ENCODE measurements around the gene RCVRN.
A peak's percentile ranks its signal among the peaks of the same experiment; 100 is the strongest.
"Not testable (repeated sequence)": the region's sequence is repeated elsewhere in the genome, so short reads cannot be mapped to it uniquely, and the experiment has no call there.

Gene RCVRN

DNA sequence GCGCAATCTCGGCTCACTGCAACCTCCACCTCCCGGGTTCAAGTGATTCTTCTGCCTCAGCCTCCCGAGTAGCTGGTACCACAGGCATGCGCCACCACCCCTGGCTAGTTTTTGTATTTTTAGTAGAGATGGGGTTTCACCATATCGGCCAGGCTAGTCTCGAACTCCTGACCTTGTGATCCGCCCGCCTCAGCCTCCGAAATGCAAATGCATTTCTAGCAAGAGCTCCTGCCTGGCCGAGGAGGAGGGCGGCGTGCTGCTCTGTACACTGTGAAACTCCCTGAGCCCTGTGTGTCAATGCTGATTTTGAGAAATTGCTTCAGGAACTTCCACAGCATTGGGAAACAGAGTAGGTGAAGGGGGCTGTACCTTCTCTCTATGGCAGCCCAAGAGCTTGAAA is 16.1 kb upstream of the RCVRN start:
- DNase-seq = not testable (repeated sequence)

GRCh38 chr17:9918804-9919352 is 13.8 kb upstream of the RCVRN start:
- no peak for DNase-seq

GRCh38 chr17:9918352-9918751 is 13.3 kb upstream of the RCVRN start:
- DNase-seq = no peak

DNA sequence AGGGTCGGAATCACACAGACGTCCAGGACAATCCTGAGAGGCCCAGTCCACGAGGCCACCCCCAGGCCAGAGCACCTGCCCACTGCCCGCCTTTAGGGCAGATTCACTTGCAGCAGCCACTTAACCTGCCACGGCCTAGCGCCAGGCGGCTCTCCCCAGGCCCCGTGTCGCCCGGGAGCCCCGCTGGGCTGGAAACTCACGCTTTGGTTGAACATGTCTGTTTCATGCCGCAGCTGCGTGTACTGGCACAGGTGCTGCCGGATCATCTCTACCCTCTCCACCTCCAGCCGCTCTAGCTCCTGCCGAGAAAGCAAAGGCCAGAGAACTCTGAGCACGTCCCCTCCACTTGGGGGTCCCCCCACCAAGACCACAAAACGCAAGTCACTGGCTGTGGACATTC is 12.7 kb upstream of the RCVRN start:
- no peak for DNase-seq

DNA sequence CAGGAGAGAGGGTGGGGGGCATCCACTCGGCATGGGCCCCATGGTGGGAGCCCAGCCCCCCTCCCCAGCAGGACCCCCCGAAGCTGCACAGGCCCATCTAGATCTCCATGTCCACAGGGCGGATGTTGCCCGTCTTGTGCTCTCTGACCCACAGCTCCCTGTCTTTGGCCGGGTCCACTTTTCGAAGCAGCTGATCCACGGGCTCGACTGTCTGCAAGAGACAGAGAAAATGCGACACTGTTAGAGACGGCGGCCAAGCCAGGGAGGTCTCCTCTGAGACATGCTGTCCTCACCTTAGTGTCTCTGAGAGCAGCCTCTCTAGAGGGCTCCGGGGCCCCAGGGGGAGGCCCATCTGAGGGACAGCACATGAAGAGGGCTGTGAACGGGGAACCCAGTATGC is 12.1 kb upstream of the RCVRN start:
- no peak for DNase-seq

DNA sequence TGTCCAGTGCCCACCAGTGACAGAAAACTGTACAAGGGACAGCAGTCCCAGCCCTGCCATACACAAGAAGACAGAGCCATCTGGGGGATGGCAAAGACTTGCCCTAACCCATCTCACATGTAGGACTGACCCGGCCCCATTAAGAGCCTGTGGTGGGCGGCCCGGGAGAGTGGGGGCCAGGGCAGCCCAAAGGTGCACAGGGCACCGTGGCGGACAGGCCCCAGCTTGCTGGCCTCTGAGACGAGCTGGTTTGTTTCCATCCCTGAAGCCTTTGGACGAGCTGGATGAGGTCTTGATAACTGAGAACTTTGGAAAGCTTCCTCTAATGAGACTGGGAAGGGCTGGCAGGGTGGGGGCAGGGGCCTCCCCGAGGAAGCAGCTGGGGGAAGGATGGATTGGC is 11.0 kb upstream of the RCVRN start:
- no peak for DNase-seq

DNA sequence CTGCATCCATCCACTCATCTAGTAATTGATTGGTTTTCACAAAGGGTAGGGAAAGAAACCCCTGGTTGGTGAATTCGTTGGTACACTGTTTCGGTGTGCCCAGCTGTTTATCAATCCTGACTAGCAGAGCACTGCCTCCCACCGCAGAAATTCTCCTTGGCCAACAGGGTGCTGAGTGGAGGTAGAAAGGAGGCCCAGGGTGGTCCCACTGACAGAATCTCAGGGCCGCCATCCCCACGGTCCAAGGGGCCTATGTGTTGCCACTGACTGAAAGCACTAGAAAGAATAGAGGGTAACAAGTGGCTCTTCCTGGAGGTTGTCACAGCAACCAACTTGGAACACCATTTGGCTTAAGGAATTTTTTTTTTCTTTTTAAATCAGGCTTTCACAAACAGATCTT is 8.4 kb upstream of the RCVRN start:
- no peak for DNase-seq

GRCh38 chr17:9912121-9913099 is 7.3 kb upstream of the RCVRN start:
- no peak for DNase-seq

GRCh38 chr17:9911089-9911488 is 6.0 kb upstream of the RCVRN start:
- DNase-seq = no peak

DNA sequence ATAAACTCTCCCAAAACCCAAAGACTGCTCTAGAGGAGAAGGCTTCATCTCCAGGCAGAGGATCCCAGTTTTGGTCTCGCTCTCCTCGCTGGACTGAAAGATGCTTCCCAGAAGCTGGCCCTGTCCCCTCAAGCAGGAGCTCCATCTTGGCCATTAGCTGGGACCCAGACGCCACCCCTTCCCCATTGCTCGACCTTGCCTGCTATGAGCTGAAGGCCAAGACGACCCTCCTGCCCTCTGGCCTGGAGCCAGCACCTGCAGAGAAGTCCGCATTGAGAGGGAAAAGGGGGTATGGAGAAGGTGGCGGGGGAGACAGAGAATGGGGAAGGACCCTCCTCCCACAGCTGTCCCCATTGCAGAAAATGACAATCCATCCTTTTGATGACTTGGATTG is 3.6 kb upstream of the RCVRN start:
- no peak for DNase-seq

DNA sequence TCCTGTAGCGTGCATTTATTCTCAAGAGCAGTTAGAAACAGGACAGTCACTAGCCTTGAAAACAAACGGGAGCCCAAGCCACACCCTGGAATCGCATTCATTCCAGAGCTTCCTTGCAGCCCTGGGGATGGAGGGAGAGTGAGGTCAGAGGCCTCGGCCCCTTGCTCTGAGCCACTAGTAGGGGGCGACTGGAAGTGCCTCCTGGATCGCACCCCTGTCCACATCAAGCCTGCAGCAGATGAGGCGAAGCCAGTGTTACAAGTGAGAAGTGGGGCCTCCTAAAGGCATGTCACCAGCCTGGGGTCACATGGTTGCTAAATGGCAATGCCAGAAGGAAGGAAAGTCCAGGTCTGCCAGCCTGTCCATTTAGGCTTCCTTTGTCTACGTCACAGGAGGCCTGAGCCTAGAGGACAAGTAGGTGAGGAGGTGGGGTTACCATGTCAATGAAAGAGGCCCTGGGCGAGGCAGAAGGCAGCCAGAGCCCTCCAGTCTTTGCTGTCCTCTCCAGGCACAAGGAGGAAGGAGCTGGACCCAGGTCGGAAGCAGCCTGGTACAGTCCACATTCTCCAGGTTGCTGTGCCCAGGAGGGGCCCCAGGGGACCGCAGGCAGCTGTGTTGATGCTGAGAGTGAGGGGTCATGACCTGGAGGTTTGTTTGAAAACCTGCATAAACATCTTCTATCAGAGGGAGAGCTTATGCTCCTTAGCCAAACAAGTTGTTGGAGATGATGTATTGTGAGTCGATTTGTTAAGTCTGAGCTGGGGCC is 3.0 kb upstream of the RCVRN start:
- no peak for DNase-seq

DNA sequence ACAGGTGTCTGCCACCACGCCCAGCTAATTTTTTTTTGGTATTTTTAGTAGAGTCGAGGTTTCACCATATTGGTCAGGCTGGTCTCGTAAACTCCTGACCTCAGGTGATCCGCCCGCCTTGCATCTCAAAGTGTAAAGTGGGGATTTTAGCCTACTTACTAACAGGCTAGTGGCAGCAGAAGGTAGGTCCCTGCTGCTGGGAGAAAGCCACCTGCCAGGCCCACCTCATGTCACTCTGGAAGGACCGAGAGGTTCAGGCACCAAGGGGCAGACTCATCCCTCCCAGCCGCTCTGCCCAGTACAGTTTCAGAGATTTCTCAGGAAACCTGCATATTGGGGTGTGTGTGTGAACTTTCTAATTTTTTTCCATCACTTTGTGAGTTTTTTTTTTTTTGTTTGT is 2.1 kb upstream of the RCVRN start:
- DNase-seq = no peak

DNA sequence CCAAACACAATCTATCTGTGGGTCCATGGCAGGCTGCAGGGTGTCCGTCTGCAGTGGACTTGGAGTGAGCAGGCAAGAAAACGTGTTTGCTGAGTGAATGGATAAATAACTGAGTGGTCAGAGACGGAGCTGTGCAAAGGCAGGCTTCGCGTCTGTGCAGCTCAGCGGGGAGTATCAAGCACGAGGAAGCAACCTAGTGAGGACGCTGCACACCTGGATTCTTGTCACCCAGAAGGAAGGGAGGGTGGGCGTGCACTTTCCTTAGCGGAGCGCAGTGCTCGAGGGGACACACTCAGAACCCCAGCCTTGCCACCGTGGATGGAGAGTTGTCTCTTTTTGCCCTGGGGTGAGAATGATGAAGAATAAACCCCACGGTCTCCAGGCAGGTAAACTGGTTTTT is 1.5 kb upstream of the RCVRN start:
- no peak for DNase-seq

GRCh38 chr17:9905902-9906301 is 831 bp upstream of the RCVRN start:
- peak in 1 of 2 experiments; percentile 0 for DNase-seq

DNA sequence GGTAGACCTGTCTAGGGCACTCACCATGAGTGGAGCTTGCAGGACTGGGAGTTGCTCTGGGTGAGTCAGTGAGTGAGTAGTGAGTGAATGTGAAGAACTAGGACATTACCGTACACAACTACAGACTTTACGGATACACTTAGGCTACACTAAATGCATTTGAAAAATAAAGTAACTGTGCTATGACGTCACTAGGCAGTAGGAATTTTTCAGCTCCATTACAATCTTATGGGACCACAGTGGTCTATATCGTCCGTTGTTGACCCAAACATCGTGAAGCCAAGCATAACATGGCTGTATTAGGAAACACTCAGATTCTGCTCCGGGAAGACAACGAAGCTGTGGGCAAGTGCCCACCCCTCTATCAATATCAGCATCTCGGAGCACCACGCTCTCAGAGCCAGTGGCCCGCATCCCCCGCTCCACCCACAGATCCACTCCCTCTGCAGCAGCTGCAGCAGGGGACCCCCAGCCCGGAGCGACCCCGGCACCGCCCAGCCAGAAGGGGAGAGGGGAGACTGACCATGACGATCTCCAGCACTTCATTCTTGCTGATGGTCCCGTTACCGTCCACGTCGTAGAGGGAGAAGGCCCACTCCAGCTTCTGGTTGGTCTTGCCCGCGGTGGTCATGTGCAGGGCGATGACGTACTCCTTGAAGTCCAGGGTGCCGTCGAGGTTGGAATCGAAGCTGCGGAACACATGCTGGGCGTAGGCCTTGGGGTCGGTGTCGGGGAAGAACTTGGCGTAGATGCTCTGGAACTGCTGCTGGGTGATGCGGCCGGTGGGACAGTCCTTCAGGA is 594 bp downstream of the RCVRN start:
- DNase-seq = no peak

GRCh38 chr17:9902120-9902519 is 3.0 kb downstream of the RCVRN start:
- DNase-seq = no peak

DNA sequence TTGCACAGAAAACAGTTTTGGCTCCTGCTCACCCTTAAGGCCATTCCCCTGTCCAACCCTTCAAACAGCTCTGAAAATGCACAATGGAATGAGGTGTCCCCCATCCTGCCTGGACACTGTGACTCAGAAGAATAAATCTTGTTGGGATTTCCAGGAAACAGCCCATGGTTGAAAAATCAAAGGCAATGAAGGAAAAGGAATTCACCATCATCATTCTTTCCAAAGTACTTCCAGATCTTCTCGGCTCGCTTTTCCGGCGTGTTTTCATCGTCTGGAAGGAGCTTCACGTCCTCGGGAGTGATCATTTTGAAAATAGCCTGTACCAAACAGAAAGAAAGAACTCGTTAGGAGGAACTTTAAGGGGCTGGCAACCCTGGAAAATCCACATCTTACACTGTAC is 4.3 kb downstream of the RCVRN start:
- DNase-seq = no peak

- no peak for DNase-seq
These were observed 5.0 kb downstream of the RCVRN start for GRCh38 chr17:9900044-9900594.

DNA sequence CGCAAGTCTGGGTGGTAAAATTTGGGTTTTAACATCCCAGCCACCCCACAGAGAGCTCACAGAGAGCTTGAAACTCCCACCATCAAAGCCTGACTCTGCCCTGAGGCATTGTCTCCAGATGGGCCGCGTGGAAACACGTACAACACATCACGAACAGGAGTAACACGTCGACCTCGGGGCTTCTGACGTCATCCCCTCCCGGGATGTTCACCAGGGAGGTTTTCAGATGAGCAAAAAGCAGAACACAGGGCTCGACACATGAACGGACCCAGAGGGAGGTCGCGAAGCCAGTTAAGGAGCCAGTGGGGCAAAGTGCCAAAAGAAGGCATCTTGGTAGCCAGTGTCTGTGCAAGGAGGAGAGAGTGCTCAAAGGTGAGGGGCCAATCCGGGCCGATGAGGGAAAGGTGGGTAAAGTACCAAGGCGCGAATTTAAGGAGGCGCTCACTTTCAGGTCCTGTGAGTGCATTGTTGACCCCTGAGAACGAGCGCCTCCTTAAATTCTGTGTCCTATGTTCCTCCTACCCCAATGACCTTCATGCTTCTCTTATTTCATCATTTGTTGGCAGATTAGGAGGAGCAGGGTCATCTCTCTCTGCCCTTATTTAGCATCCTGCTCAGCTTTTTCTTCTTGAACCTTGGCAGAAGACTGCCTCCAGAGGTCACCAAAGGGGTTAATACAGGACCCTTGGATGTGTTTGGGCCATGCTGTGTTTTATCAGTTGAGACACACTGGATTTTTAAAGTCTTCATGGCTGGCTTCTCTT is 5.6 kb downstream of the RCVRN start:
- DNase-seq = no peak

DNA sequence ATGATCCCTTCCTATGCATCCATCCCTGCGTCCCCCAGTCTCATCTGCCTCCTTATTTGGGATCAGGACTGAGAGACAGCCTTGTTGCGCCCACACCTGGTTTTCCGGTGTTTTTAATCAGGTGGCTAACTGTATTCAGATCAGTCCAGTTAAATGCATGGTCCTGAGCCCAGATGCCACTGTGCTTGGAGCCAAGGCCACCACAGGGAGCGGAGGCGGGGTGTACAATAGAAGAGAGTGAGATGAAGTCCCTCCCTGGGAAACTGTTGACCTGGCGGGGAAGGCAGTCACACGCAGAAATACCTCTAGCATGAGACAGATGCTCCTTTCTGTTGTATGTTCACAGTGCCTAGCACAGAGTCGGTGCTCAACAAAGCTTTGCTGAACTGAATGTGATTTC is 6.3 kb downstream of the RCVRN start:
- DNase-seq = no peak

- no peak for DNase-seq
These were observed 7.6 kb downstream of the RCVRN start for GRCh38 chr17:9897372-9897968.

All from Kasumi-1 (cell line).